Hepatocyte (in vitro differentiated cells): ENCODE measurements around the gene SPATA31E1. TPM values are rescaled to one million over a fixed set of nuclear protein-coding genes. Genes with fewer than 3 reads are reported as not detected.

Experiments used
- DNase-seq: peaks from one replicate; pipeline ENCODE4 v3.0.0-alpha.2; 2016; ENCODE audit warnings: low spot score
- H2AFZ ChIP-seq: fragments of 200-600 bp; sonication (generic); 2 replicates; pipeline ENCODE4 v1.6.0; 2016; ENCODE audit warnings: antibody characterized with exemption, mild to moderate bottlenecking
- H3K27ac ChIP-seq: fragments of 200-600 bp; sonication (generic); 2 replicates; pipeline ENCODE4 v1.5.1; 2016; ENCODE audit warnings: mild to moderate bottlenecking
- H3K27me3 ChIP-seq: fragments of 200-600 bp; sonication (generic); 2 replicates; pipeline ENCODE4 v1.6.1; 2016
- H3K36me3 ChIP-seq: fragments of 200-600 bp; sonication (generic); replicated peaks from 2 replicates; pipeline ENCODE4 v1.5.1; 2016; ENCODE audit warnings: low read depth; ENCODE audit not compliant: insufficient read depth
- H3K4me1 ChIP-seq: fragments of 200-600 bp; sonication (generic); 2 replicates; pipeline ENCODE4 v1.5.1; 2016; ENCODE audit warnings: mild to moderate bottlenecking, moderate library complexity; ENCODE audit not compliant: insufficient read depth
- H3K4me2 ChIP-seq: fragments of 200-600 bp; sonication (generic); 2 replicates; pipeline ENCODE4 v1.6.0; 2016
- H3K4me3 ChIP-seq: fragments of 200-600 bp; sonication (generic); 2 replicates; pipeline ENCODE4 v1.5.1; 2016; ENCODE audit warnings: mild to moderate bottlenecking
- H3K79me2 ChIP-seq: fragments of 200-600 bp; sonication (generic); 2 replicates; pipeline ENCODE4 v1.6.0; 2017; ENCODE audit warnings: mild to moderate bottlenecking
- H3K9me2 ChIP-seq: fragments of 200-600 bp; sonication (generic); replicated peaks from 2 replicates; pipeline ENCODE4 v1.6.0; 2017; ENCODE audit warnings: mild to moderate bottlenecking; ENCODE audit not compliant: insufficient read depth
- H3K9me3 ChIP-seq: fragments of 200-600 bp; sonication (generic); 2 replicates; pipeline ENCODE4 v1.5.1; 2016; ENCODE audit warnings: low read depth, mild to moderate bottlenecking
- H4K20me1 ChIP-seq: fragments of 200-600 bp; sonication (generic); 2 replicates; pipeline ENCODE4 v1.6.0; 2016; ENCODE audit warnings: mild to moderate bottlenecking; ENCODE audit not compliant: insufficient read depth, poor library complexity, severe bottlenecking
- CTCF ChIP-seq: fragments of 200-600 bp; sonication (generic); IDR thresholded peaks from 2 replicates; pipeline ENCODE4 v1.5.1; 2016; ENCODE audit warnings: antibody characterized with exemption, mild to moderate bottlenecking; ENCODE audit not compliant: poor library complexity
- EZH2 ChIP-seq: fragments of 200-600 bp; sonication (generic); IDR thresholded peaks from 2 replicates; pipeline ENCODE4 v1.6.1; 2016; ENCODE audit warnings: antibody characterized with exemption, mild to moderate bottlenecking, borderline replicate concordance
- EZH2phosphoT487 ChIP-seq: fragments of 200-600 bp; sonication (generic); IDR thresholded peaks from one replicate; pipeline ENCODE4 v1.6.1; 2018; ENCODE audit warnings: antibody characterized with exemption, mild to moderate bottlenecking, low read depth, moderate library complexity; ENCODE audit not compliant: unreplicated experiment, severe bottlenecking
- WGBS: methylation state at CpG from one replicate; pipeline ENCODE4 v1.1.6; 2016; ENCODE audit warnings: low lambda C conversion rate; ENCODE audit errors: missing lambda C conversion rate; 5-methylcytosine and 5-hydroxymethylcytosine counted together
- polyA plus RNA-seq: library from polyadenylated mRNA; unstranded; fragments of >200 nt; fragmentation: Nextera tagmentation; extraction: Ambion mirVana; gene quantifications from 2 replicates; pipeline ENCODE4 v1.2.1, GENCODE V29; 2016
- total RNA-seq: library from RNA; depleted of rRNA; stranded (reverse); fragments of >200 nt; gene quantifications from 2 replicates; pipeline ENCODE4 v1.2.3, GENCODE V29; 2014

The SPATA31E1 gene
- total and polyA plus RNA-seq, 2 experiments from 2014 or later, result not detected

- Histone ChIP-seq H2AFZ (no peak overlapping the region), H3K9me3 (no peaks in the 10 kb centered on the region), H3K4me2 (no peak overlapping the region), H3K9me2 (no peaks in the 10 kb centered on the region), H3K36me3 (no peaks in the 10 kb centered on the region), H3K79me2 (no peaks in the 10 kb centered on the region), H4K20me1 (no peaks in the 10 kb centered on the region), H3K27me3 (no peaks in the 10 kb centered on the region), H3K4me1 (no peaks in the 10 kb centered on the region), H3K4me3 (no peak overlapping the region), H3K27ac (no peak overlapping the region)
- TF ChIP-seq CTCF (no peak), EZH2phosphoT487 (no peak), EZH2 (no peak)
- DNase-seq, result no peak
- 91% methylated on average over 3 of the region's 3 CpGs for WGBS
Measured at GRCh38 chr9:87855061-87855460, 27.6 kb upstream of the SPATA31E1 start.

GRCh38 chr9:87857141-87857947 is 25.3 kb upstream of the SPATA31E1 start:
- WGBS, result 94% methylated on average over 22 of the region's 29 CpGs

GRCh38 chr9:87857948-87858335 is 24.7 kb upstream of the SPATA31E1 start:
- Histone ChIP-seq H3K79me2 (no peaks in the 10 kb centered on the region), H4K20me1 (no peaks in the 10 kb centered on the region), H3K4me2 (no peak overlapping the region), H3K27ac (no peak overlapping the region), H3K4me3 (no peak overlapping the region), H3K9me3 (no peaks in the 10 kb centered on the region), H3K9me2 (no peaks in the 10 kb centered on the region), H3K27me3 (no peaks in the 10 kb centered on the region), H3K36me3 (no peaks in the 10 kb centered on the region), H3K4me1 (no peaks in the 10 kb centered on the region), H2AFZ (no peak overlapping the region)
- no peak for DNase-seq
- 97% methylated on average over 8 of the region's 8 CpGs for WGBS
- TF ChIP-seq EZH2 (no peak), CTCF (no peak), EZH2phosphoT487 (no peak)

More at GRCh38 chr9:87857141-87857947, 25.3 kb upstream of the SPATA31E1 start:
- no peak overlapping the region for H3K4me3 ChIP-seq
- H2AFZ ChIP-seq, result no peak overlapping the region
- H3K9me2 ChIP-seq, result no peaks in the 10 kb centered on the region
- no peaks in the 10 kb centered on the region for H3K4me1 ChIP-seq
- DNase-seq, result no peak
- H3K79me2 ChIP-seq, result no peaks in the 10 kb centered on the region
- TF ChIP-seq CTCF (no peak), EZH2phosphoT487 (no peak), EZH2 (no peak)
- no peak overlapping the region for H3K27ac ChIP-seq
- no peaks in the 10 kb centered on the region for H3K36me3 ChIP-seq
- H4K20me1 ChIP-seq, result no peaks in the 10 kb centered on the region
- H3K27me3 ChIP-seq, result no peaks in the 10 kb centered on the region
- H3K9me3 ChIP-seq, result no peaks in the 10 kb centered on the region
- H3K4me2 ChIP-seq, result no peak overlapping the region
